Progenitor cell of endocrine pancreas (in vitro differentiated cells): ENCODE measurements around the gene KRTAP12-2. TPM values are rescaled to one million over a fixed set of nuclear protein-coding genes. Genes with fewer than 3 reads are reported as not detected.
"Not testable (repeated sequence)": the region's sequence is repeated elsewhere in the genome, so short reads cannot be mapped to it uniquely, and the experiment has no call there.

Source experiments
- DNase-seq: peaks from one replicate; pipeline ENCODE4 v3.0.0; 2021; ENCODE audit warnings: low spot score; ENCODE audit not compliant: unreplicated experiment
- H3K27ac Mint-ChIP-seq: 2 replicates; pipeline ENCODE4 v1.8.0; 2021; ENCODE audit warnings: mild to moderate bottlenecking, moderate library complexity, mixed read lengths
- H3K27me3 Mint-ChIP-seq: 2 replicates; pipeline ENCODE4 v1.8.0; 2021; ENCODE audit warnings: mixed read lengths
- H3K36me3 Mint-ChIP-seq: 2 replicates; pipeline ENCODE4 v1.8.0; 2022; ENCODE audit warnings: mixed read lengths; ENCODE audit not compliant: insufficient read depth
- H3K4me1 Mint-ChIP-seq: 2 replicates; pipeline ENCODE4 v1.8.0; 2021; ENCODE audit warnings: low read depth, mixed read lengths
- H3K4me3 Mint-ChIP-seq: 2 replicates; pipeline ENCODE4 v1.8.0; 2021; ENCODE audit warnings: low read depth, mild to moderate bottlenecking, moderate library complexity, mixed read lengths
- H3K9me3 Mint-ChIP-seq: 2 replicates; pipeline ENCODE4 v1.8.0; 2021; ENCODE audit warnings: low read depth, mixed read lengths
- CTCF ChIP-seq: fragments of 200-600 bp; sonication (generic); IDR thresholded peaks from one replicate; pipeline ENCODE4 v1.5.0; 2021; ENCODE audit warnings: antibody characterized with exemption, mild to moderate bottlenecking; ENCODE audit not compliant: unreplicated experiment
- total RNA-seq: library from RNA; stranded (reverse); gene quantifications from 2 replicates; pipeline ENCODE4 v1.2.1, GENCODE V29; 2021

The KRTAP12-2 gene
- total RNA-seq, 1 donor from 2014 or later: not detected

- no peaks in the 10 kb centered on the region for H3K4me1 Mint-ChIP-seq
- TF ChIP-seq CTCF: no peak
- H3K9me3 Mint-ChIP-seq: peaks cover 11% of the 10 kb centered on the region
- no peak for DNase-seq
- no peak overlapping the region for H3K27ac Mint-ChIP-seq
- no peak overlapping the region for H3K4me3 Mint-ChIP-seq
- no peaks in the 10 kb centered on the region for H3K36me3 Mint-ChIP-seq
- H3K27me3 Mint-ChIP-seq: peaks cover 5% of the 10 kb centered on the region
Measured at GRCh38 chr21:44636209-44637017, 30.3 kb downstream of the KRTAP12-2 start.

GRCh38 chr21:44632067-44632466 is 34.7 kb downstream of the KRTAP12-2 start:
- Mint-ChIP-seq H3K4me3 (no peak overlapping the region), H3K9me3 (peaks cover 13% of the 10 kb centered on the region), H3K27ac (no peak overlapping the region), H3K27me3 (no peaks in the 10 kb centered on the region), H3K36me3 (no peaks in the 10 kb centered on the region), H3K4me1 (no peaks in the 10 kb centered on the region)
- TF ChIP-seq CTCF: no peak
- no peak for DNase-seq

- Mint-ChIP-seq H3K27ac (no peak overlapping the region), H3K4me1 (no peaks in the 10 kb centered on the region), H3K9me3 (peaks cover 13% of the 10 kb centered on the region), H3K36me3 (no peaks in the 10 kb centered on the region), H3K4me3 (no peak overlapping the region), H3K27me3 (no peaks in the 10 kb centered on the region)
- no peak for TF ChIP-seq CTCF
- DNase-seq: no peak
Measured at GRCh38 chr21:44630440-44630839, 36.3 kb downstream of the KRTAP12-2 start.

GRCh38 chr21:44628707-44629391 is 37.9 kb downstream of the KRTAP12-2 start:
- Mint-ChIP-seq H3K27me3 (no peaks in the 10 kb centered on the region), H3K4me1 (no peaks in the 10 kb centered on the region), H3K27ac (no peak overlapping the region), H3K36me3 (no peaks in the 10 kb centered on the region), H3K4me3 (no peak overlapping the region), H3K9me3 (peaks cover 25% of the 10 kb centered on the region)
- no peak for DNase-seq
- TF ChIP-seq CTCF: no peak

- H3K4me1 Mint-ChIP-seq, H3K27me3 Mint-ChIP-seq, H3K27ac Mint-ChIP-seq, H3K36me3 Mint-ChIP-seq, H3K4me3 Mint-ChIP-seq, DNase-seq: not testable (repeated sequence)
- peaks cover 34% of the 10 kb centered on the region for H3K9me3 Mint-ChIP-seq
Measured at GRCh38 chr21:44627831-44628233, 38.9 kb downstream of the KRTAP12-2 start.

- H3K4me1 Mint-ChIP-seq, H3K36me3 Mint-ChIP-seq, H3K27ac Mint-ChIP-seq, DNase-seq, H3K27me3 Mint-ChIP-seq, H3K4me3 Mint-ChIP-seq: not testable (repeated sequence)
- peaks cover 40% of the 10 kb centered on the region for H3K9me3 Mint-ChIP-seq
Measured at GRCh38 chr21:44627181-44627822, 39.4 kb downstream of the KRTAP12-2 start.
